GM12873 (cell line): Measurements from ENCODE around the gene RUNX2.

Source experiments
- CTCF ChIP-seq: IDR thresholded peaks from 2 replicates; pipeline ENCODE4 v1.5.1; 2012; ENCODE audit warnings: low read depth, mild to moderate bottlenecking, moderate library complexity, low read length, control low read depth; ENCODE audit not compliant: insufficient read depth; ENCODE audit errors: missing control alignments

Gene RUNX2

GRCh38 chr6:45689926-45690615, 361.9 kb downstream of the RUNX2 start:
- TF ChIP-seq CTCF = no peak

- no peak for TF ChIP-seq CTCF
Measured at GRCh38 chr6:45690846-45691245, 362.7 kb downstream of the RUNX2 start.

- TF ChIP-seq CTCF = no peak
Measured at GRCh38 chr6:45691426-45691825, 363.3 kb downstream of the RUNX2 start.

- no peak for TF ChIP-seq CTCF
Measured at GRCh38 chr6:45692021-45692420, 363.9 kb downstream of the RUNX2 start.

- TF ChIP-seq CTCF = no peak
Measured at GRCh38 chr6:45696738-45697137, 368.6 kb downstream of the RUNX2 start.

GRCh38 chr6:45697605-45698004, 369.5 kb downstream of the RUNX2 start:
- TF ChIP-seq CTCF = no peak

- TF ChIP-seq CTCF = no peak
Measured at GRCh38 chr6:45698046-45698445, 369.9 kb downstream of the RUNX2 start.

- TF ChIP-seq CTCF = no peak
Measured at GRCh38 chr6:45699663-45700062, 371.5 kb downstream of the RUNX2 start.
